NCI-H146 (cell line): Measurements from ENCODE around the gene SHANK3.

Experiments
- DNase-seq: peaks from one replicate; lab custom pipeline; 2025; lab: John Stamatoyannopoulos, UW

The SHANK3 gene

GRCh38 chr22:50699001-50699755 is 26.6 kb downstream of the SHANK3 start:
- no peak for DNase-seq

GRCh38 chr22:50699756-50700386 is 27.2 kb downstream of the SHANK3 start:
- DNase-seq: no peak

GRCh38 chr22:50700387-50701075 is 27.9 kb downstream of the SHANK3 start:
- DNase-seq: no peak

GRCh38 chr22:50701076-50701419 is 28.4 kb downstream of the SHANK3 start:
- no peak for DNase-seq

- no peak for DNase-seq
Measured at GRCh38 chr22:50701428-50702154, 29.0 kb downstream of the SHANK3 start.

- peak; percentile 80 for DNase-seq
Measured at GRCh38 chr22:50702261-50702671, 29.6 kb downstream of the SHANK3 start.

- no peak for DNase-seq
Measured at GRCh38 chr22:50702821-50703725, 30.4 kb downstream of the SHANK3 start.

- no peak for DNase-seq
Measured at GRCh38 chr22:50703726-50704509, 31.3 kb downstream of the SHANK3 start.

GRCh38 chr22:50704510-50705218 is 32.0 kb downstream of the SHANK3 start:
- DNase-seq: no peak

- peak; percentile 91 for DNase-seq
Measured at GRCh38 chr22:50705219-50705691, 32.6 kb downstream of the SHANK3 start.

- DNase-seq: no peak
Measured at GRCh38 chr22:50705851-50706351, 33.3 kb downstream of the SHANK3 start.

GRCh38 chr22:50706481-50707125 is 34.0 kb downstream of the SHANK3 start:
- no peak for DNase-seq

- DNase-seq: no peak
Measured at GRCh38 chr22:50708474-50708873, 35.9 kb downstream of the SHANK3 start.

- DNase-seq: no peak
Measured at GRCh38 chr22:50708996-50709395, 36.4 kb downstream of the SHANK3 start.

GRCh38 chr22:50710221-50710620 is 37.6 kb downstream of the SHANK3 start:
- no peak for DNase-seq

- DNase-seq: no peak
Measured at GRCh38 chr22:50710886-50711285, 38.3 kb downstream of the SHANK3 start.

- DNase-seq: no peak
Measured at GRCh38 chr22:50711446-50712340, 39.1 kb downstream of the SHANK3 start.
